SK-N-MC (cell line): ENCODE data around the gene NELFCD.

ENCODE experiments used
- EZH2 ChIP-seq: fragments of 200-600 bp; sonication (generic); IDR thresholded peaks from one replicate; pipeline ENCODE4 v1.6.1; 2017; ENCODE audit warnings: antibody characterized with exemption
- POLR2AphosphoS5 ChIP-seq: IDR thresholded peaks from 2 replicates; pipeline ENCODE4 v1.6.1; 2012; ENCODE audit warnings: mild to moderate bottlenecking, low read depth, low read length, borderline replicate concordance

DNA sequence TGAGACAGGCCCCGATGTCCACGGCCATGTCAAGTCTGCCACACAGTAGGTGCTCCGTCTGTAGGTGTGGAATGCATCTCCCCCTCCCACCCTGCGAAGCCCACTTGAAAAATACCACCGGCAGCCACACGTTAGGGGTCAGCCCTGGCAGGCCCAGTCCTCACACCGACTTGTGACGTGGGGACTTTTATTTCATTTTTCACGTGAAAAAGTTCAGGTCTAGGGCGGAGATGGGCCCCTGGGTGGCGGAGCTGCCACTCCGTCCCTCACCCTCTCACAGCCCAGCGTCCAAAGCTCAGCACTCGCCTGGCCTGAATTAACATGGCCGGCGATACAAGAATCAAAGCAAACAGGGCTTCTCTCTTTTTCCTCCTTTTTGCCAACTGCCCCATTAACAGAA lies 34.4 kb downstream of the NELFCD start:
- TF ChIP-seq EZH2 (no peak), POLR2AphosphoS5 (no peak)
